Endodermal cell (in vitro differentiated cells): ENCODE measurements around the gene ODAD3. TPM values are rescaled to one million over a fixed set of nuclear protein-coding genes. Genes with fewer than 3 reads are reported as not detected.
"Not testable (repeated sequence)": the region's sequence is repeated elsewhere in the genome, so short reads cannot be mapped to it uniquely, and the experiment has no call there.

Experiments
- DNase-seq: peaks from one replicate; pipeline ENCODE4 v3.0.0-alpha.2; 2017
- H3K27ac ChIP-seq: 2 replicates; pipeline ENCODE4 v1.5.1; 2013; ENCODE audit warnings: mild to moderate bottlenecking, low read depth, low read length, moderate library complexity
- H3K27me3 ChIP-seq: 2 replicates; pipeline ENCODE4 v1.6.1; 2013; ENCODE audit warnings: mild to moderate bottlenecking, low read length, moderate library complexity; ENCODE audit not compliant: insufficient read depth, control insufficient read depth, poor library complexity, severe bottlenecking
- H3K36me3 ChIP-seq: 2 replicates; pipeline ENCODE4 v1.7.0; 2013; ENCODE audit warnings: mild to moderate bottlenecking, low read length, moderate library complexity; ENCODE audit not compliant: control insufficient read depth, insufficient read depth
- H3K4me1 ChIP-seq: one replicate; pipeline ENCODE4 v1.7.0; 2013; ENCODE audit warnings: low read length; ENCODE audit not compliant: control insufficient read depth, insufficient read depth
- H3K4me3 ChIP-seq: 2 replicates; pipeline ENCODE4 v1.5.1; 2013; ENCODE audit warnings: mild to moderate bottlenecking, low read length, moderate library complexity
- H3K9ac ChIP-seq: 2 replicates; pipeline ENCODE4 v1.6.1; 2013; ENCODE audit warnings: mild to moderate bottlenecking, low read length, moderate library complexity; ENCODE audit not compliant: poor library complexity, severe bottlenecking; ENCODE audit errors: extremely low read depth
- H3K9me3 ChIP-seq: 2 replicates; pipeline ENCODE4 v1.6.1; 2013; ENCODE audit warnings: mild to moderate bottlenecking, low read length, moderate library complexity; ENCODE audit not compliant: control insufficient read depth
- H3K27ac Mint-ChIP-seq: 2 replicates; pipeline ENCODE4 v1.8.0; 2020; ENCODE audit warnings: mixed read lengths
- H3K27me3 Mint-ChIP-seq: 2 replicates; pipeline ENCODE4 v1.8.0; 2021; ENCODE audit warnings: mild to moderate bottlenecking, mixed read lengths; ENCODE audit not compliant: insufficient read depth
- H3K36me3 Mint-ChIP-seq: 2 replicates; pipeline ENCODE4 v1.8.0; 2020; ENCODE audit warnings: low read depth, mixed read lengths
- H3K4me1 Mint-ChIP-seq: 2 replicates; pipeline ENCODE4 v1.8.0; 2020; ENCODE audit warnings: mixed read lengths
- H3K4me3 Mint-ChIP-seq: 2 replicates; pipeline ENCODE4 v1.8.0; 2020; ENCODE audit warnings: mild to moderate bottlenecking, moderate library complexity, mixed read lengths
- H3K9me3 Mint-ChIP-seq: 2 replicates; pipeline ENCODE4 v1.8.0; 2020; ENCODE audit warnings: mild to moderate bottlenecking, mixed read lengths
- CTCF ChIP-seq: fragments of 200-600 bp; sonication (generic); conservative IDR thresholded peaks from 2 replicates; pipeline ENCODE4 v1.5.0; 2021; ENCODE audit warnings: antibody characterized with exemption, mild to moderate bottlenecking
- WGBS, 2 experiments: methylation state at CpG; one replicate each; pipeline versions ENCODE4 v1.1.5 to v1.1.7; 2013; ENCODE audit warnings: missing lambda C conversion rate in 2 of 2, mixed read lengths in 1 of 2; ENCODE audit not compliant: insufficient coverage in 1 of 2, insufficient read length in 1 of 2; 5-methylcytosine and 5-hydroxymethylcytosine counted together
- total RNA-seq, 2 donors: library from RNA; stranded (reverse); fragmentation: NEBNext Ultra II Directional in 1 of 2; extraction: Animal tissue kit (Norgen Biotek cat#: 25700) in 1 of 2; gene quantifications; 2 replicates in 1 of 2; 3 replicates in 1 of 2; pipeline ENCODE4 v1.2.1, GENCODE V29; 2021

Gene ODAD3
- total RNA-seq, 2 donors from 2014 or later, result 0.88 to 2.4 TPM

- H3K9ac ChIP-seq, result no peak overlapping the region
- H3K4me1 Mint-ChIP-seq, result no peaks in the 10 kb centered on the region
- no peak overlapping the region for H3K4me3 ChIP-seq
- no peak overlapping the region for H3K27ac Mint-ChIP-seq
- H3K9me3 ChIP-seq, result no peaks in the 10 kb centered on the region
- DNase-seq, result no peak
- no peaks in the 10 kb centered on the region for H3K4me1 ChIP-seq
- no peaks in the 10 kb centered on the region for H3K36me3 Mint-ChIP-seq
- no peaks in the 10 kb centered on the region for H3K9me3 Mint-ChIP-seq
- no peak overlapping the region for H3K27ac ChIP-seq
- H3K27me3 Mint-ChIP-seq, result no peaks in the 10 kb centered on the region
- TF ChIP-seq CTCF, result no peak
- H3K27me3 ChIP-seq, result no peaks in the 10 kb centered on the region
- no peak overlapping the region for H3K4me3 Mint-ChIP-seq
- 83 to 97% methylated on average over 1 to 2 of the region's 2 CpGs for WGBS, 2 experiments
- no peaks in the 10 kb centered on the region for H3K36me3 ChIP-seq
Measured at GRCh38 chr19:11461453-11461852, 26.5 kb upstream of the ODAD3 start.

- Histone ChIP-seq H3K4me1 (no peaks in the 10 kb centered on the region), H3K9ac (no peak overlapping the region), H3K36me3 (no peaks in the 10 kb centered on the region), H3K27ac (no peak overlapping the region), H3K27me3 (no peaks in the 10 kb centered on the region), H3K4me3 (no peak overlapping the region), H3K9me3 (no peaks in the 10 kb centered on the region)
- Mint-ChIP-seq H3K27ac (no peak overlapping the region), H3K4me3 (no peak overlapping the region), H3K9me3 (no peaks in the 10 kb centered on the region), H3K36me3 (no peaks in the 10 kb centered on the region), H3K27me3 (no peaks in the 10 kb centered on the region), H3K4me1 (no peaks in the 10 kb centered on the region)
- 61 to 92% methylated on average over 2 to 4 of the region's 4 CpGs for WGBS, 2 experiments
- peak; percentile 59 for TF ChIP-seq CTCF
- peak; percentile 61 for DNase-seq
Measured at GRCh38 chr19:11460207-11460606, 25.3 kb upstream of the ODAD3 start.

- H3K27me3 Mint-ChIP-seq, H3K4me1 ChIP-seq, H3K27me3 ChIP-seq, H3K4me1 Mint-ChIP-seq, H3K27ac Mint-ChIP-seq, H3K36me3 Mint-ChIP-seq, H3K9ac ChIP-seq, DNase-seq, H3K4me3 Mint-ChIP-seq, H3K4me3 ChIP-seq, H3K9me3 Mint-ChIP-seq, H3K36me3 ChIP-seq, H3K27ac ChIP-seq, H3K9me3 ChIP-seq: not testable (repeated sequence)
- WGBS, 2 experiments, result 89% methylated on average over 6 to 11 of the region's 11 CpGs
Measured at GRCh38 chr19:11458912-11459311, 24.0 kb upstream of the ODAD3 start.

- no peak overlapping the region for H3K9ac ChIP-seq
- no peak for DNase-seq
- Mint-ChIP-seq H3K9me3 (no peaks in the 10 kb centered on the region), H3K36me3 (no peaks in the 10 kb centered on the region), H3K27me3 (no peaks in the 10 kb centered on the region), H3K4me1 (no peaks in the 10 kb centered on the region), H3K4me3 (no peak overlapping the region), H3K27ac (no peak overlapping the region)
- H3K4me3 ChIP-seq, result no peak overlapping the region
- H3K4me1 ChIP-seq, result no peaks in the 10 kb centered on the region
- H3K27ac ChIP-seq, result no peak overlapping the region
- no peak for TF ChIP-seq CTCF
- no peaks in the 10 kb centered on the region for H3K36me3 ChIP-seq
- 94 to 97% methylated on average over 10 to 19 of the region's 19 CpGs for WGBS, 2 experiments
- no peaks in the 10 kb centered on the region for H3K27me3 ChIP-seq
- no peaks in the 10 kb centered on the region for H3K9me3 ChIP-seq
Measured at GRCh38 chr19:11458236-11458900, 23.4 kb upstream of the ODAD3 start.
